ENCODE results near the gene POU2F2. TPM values are rescaled to one million over a fixed set of nuclear protein-coding genes. Genes with fewer than 3 reads are reported as not detected.

Gene POU2F2
- polyA plus RNA-seq, 1 of the 3 experiments (the other 2 are of a cell fraction), result 0.49 TPM

- TF ChIP-seq MEF2A (IDR thresholded peaks at IDR 0.05; ENCODE audit: borderline replicate concordance, low read depth) (no peak), FOXJ3 (CRISPR knock-in tag; IDR thresholded peaks at IDR 0.05) (no peak), PBX3 (IDR thresholded peaks at IDR 0.05) (no peak), GATA2 (CRISPR knock-in tag; IDR thresholded peaks at IDR 0.05) (no peak), ZBTB33 (IDR thresholded peaks at IDR 0.05; ENCODE audit: borderline replicate concordance, low read depth) (no peak), GABPA (IDR thresholded peaks at IDR 0.05; ENCODE audit: low read depth) (no peak), RAD21 (IDR thresholded peaks at IDR 0.05; ENCODE audit: low read length) (peak; percentile 100), RFX5 (IDR thresholded peaks at IDR 0.05; ENCODE audit: low read length) (no peak), SMC3 (IDR thresholded peaks at IDR 0.05; ENCODE audit: low read depth, low read length) (peak; percentile 99)
These were observed 23.5 kb downstream of the POU2F2 start (continued) for GRCh38 chr19:42108527-42109389.

- H4K20me1 ChIP-seq (ENCODE audit: insufficient read depth), result no peaks in the 10 kb centered on the region
- H3F3A ChIP-seq (replicated peaks; ENCODE audit: insufficient read depth), result peaks cover 6% of the 10 kb centered on the region
- no peak overlapping the region for H3K27ac ChIP-seq (ENCODE audit: low read depth in 2 of 2, low read length in 1 of 2)
- H3K9me3 ChIP-seq, result no peaks in the 10 kb centered on the region
- peaks cover 0 to 6% of the 10 kb centered on the region in 2 experiments; a peak in 2 of 4 replicates for H3K4me1 ChIP-seq (ENCODE audit: control insufficient read depth in 1 of 2, insufficient read depth in 2 of 2, low read depth in 1 of 2, low read length in 1 of 2)
- TF ChIP-seq NRF1 (IDR thresholded peaks at IDR 0.05; ENCODE audit: low read depth, low read length) (no peak), PBX3 (IDR thresholded peaks at IDR 0.05) (no peak), NFIC (IDR thresholded peaks at IDR 0.05; ENCODE audit: borderline replicate concordance) (no peak), REST (IDR thresholded peaks at IDR 0.05; ENCODE audit: low read depth, low read length) (no peak), SIN3A (IDR thresholded peaks at IDR 0.05; ENCODE audit: borderline replicate concordance, low read depth, low read length) (no peak), MAX (IDR thresholded peaks at IDR 0.05; ENCODE audit: low read depth) (no peak), POLR2AphosphoS5 (IDR thresholded peaks at IDR 0.05; ENCODE audit: low read depth, low read length) (no peak), GABPA (IDR thresholded peaks at IDR 0.05; ENCODE audit: low read depth) (no peak), CHD2 (IDR thresholded peaks at IDR 0.05; ENCODE audit: low read length, partially characterized antibody) (no peak), JUND (IDR thresholded peaks at IDR 0.05) (no peak), CTCF (IDR thresholded peaks at IDR 0.05) (no peak), EP300 (IDR thresholded peaks at IDR 0.05; ENCODE audit: borderline replicate concordance in 1 of 2, low read depth in 1 of 2, low read length in 1 of 2) (no peak)
- ChIA-PET POLR2A (no interaction called here), CTCF (interaction anchor here (1.3 kb wide), 1 partner anchor 86 kb away, joined by 3 read pairs; no protein-coding TSS in a partner anchor)
- WGBS (ENCODE audit: low lambda C conversion rate), result 61% methylated on average over 2 of the region's 2 CpGs
- no peak for DNase-seq
- no peak overlapping the region for H3K9ac ChIP-seq
- H3K79me2 ChIP-seq (ENCODE audit: insufficient read depth), result no peaks in the 10 kb centered on the region
- no peaks in the 10 kb centered on the region for H3K9me2 ChIP-seq
- no peak overlapping the region for H3K4me2 ChIP-seq
- no peak overlapping the region for H3K4me3 ChIP-seq (ENCODE audit: low read depth in 2 of 2, low read length in 1 of 2)
- H3K27me3 ChIP-seq (ENCODE audit: insufficient read depth), result no peaks in the 10 kb centered on the region
- H3K36me3 ChIP-seq (replicated peaks in 1 of 2; ENCODE audit: control insufficient read depth in 1 of 2, insufficient read depth in 2 of 2, low read length in 1 of 2), result no peaks in the 10 kb centered on the region
- H2AFZ ChIP-seq (ENCODE audit: low read depth), result no peak overlapping the region
These were observed 26.9 kb downstream of the POU2F2 start for GRCh38 chr19:42105368-42105767.

All from SK-N-SH (cell line).